NB4 (cell line): ENCODE results near the gene KLF12.

ENCODE experiments used
- DNase-seq: peaks from one replicate; pipeline ENCODE4 v3.0.0; 2010; ENCODE audit warnings: low read depth
- H3K4me3 ChIP-seq: one replicate; pipeline ENCODE4 v1.5.1; 2011; ENCODE audit warnings: mild to moderate bottlenecking, low read depth, low read length, moderate library complexity
- CTCF ChIP-seq: IDR thresholded peaks from one replicate; pipeline ENCODE4 v1.5.1; 2012; ENCODE audit warnings: low read depth, low read length
- MYC ChIP-seq: IDR thresholded peaks from 2 replicates; pipeline ENCODE4 v1.6.1; 2011; ENCODE audit warnings: low read depth, low read length
- POLR2A ChIP-seq: IDR thresholded peaks from 2 replicates; pipeline ENCODE4 v1.6.1; 2011; ENCODE audit warnings: mild to moderate bottlenecking; ENCODE audit not compliant: insufficient read length; ENCODE audit errors: extremely low read depth
- TF ChIP-seq, protein P1 (sequence below): IDR thresholded peaks from 2 replicates; pipeline ENCODE4 v1.6.1; 2011; ENCODE audit warnings: low read depth, low read length

KLF12 gene

DNA sequence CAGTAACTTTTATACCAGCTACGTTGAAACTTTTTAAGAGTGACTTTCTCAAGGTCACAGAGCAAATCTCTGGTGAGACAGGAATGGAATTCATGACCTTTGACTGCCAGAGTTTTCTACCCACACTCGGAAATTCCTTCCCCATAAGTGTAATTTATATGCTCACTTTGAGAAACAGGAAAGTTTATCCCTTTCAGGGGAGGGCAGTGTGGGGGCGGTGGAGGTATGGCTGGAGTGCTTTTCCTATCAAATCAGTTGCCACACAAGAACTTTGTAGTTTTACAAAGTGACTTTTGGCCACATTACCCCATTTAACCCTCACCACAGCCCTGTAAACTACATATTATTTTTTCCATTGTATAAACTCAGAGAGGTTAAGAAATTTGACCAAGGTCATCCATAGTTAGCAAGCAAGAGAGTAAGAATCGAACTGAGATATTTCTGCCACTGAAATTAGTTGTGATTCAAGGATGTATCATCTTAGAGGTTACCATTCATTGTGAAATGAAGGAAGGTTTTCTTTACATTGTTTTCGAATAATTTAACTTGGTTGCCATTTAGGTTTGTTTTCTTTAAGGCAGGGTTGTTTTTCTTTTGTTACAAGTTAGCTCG lies 5.9 kb downstream of the KLF12 start:
- no peak for DNase-seq
- TF ChIP-seq, protein P1, sequence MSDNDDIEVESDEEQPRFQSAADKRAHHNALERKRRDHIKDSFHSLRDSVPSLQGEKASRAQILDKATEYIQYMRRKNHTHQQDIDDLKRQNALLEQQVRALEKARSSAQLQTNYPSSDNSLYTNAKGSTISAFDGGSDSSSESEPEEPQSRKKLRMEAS: no peak
- TF ChIP-seq MYC: no peak
- TF ChIP-seq CTCF: no peak
- TF ChIP-seq POLR2A: no peak
- no peak overlapping the region for H3K4me3 ChIP-seq

DNA sequence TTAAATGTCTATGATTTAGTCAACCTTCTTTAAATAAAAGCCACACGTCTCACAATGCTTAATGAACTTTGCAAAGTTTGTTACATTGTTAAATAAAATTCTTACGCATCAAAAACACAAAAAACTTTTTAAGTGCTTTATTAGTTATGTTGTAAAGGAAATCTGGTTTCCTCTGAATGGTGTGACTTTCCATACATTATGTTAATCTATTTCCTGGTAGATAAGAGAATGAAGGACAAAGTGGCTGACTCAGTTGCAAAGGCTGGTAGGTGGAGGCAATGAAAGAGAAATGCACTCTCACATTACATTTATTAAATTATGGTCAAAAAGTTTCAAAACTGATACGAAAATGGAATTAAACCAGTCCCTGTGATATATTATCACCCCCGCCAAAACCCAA lies 15.9 kb downstream of the KLF12 start:
- no peak overlapping the region for H3K4me3 ChIP-seq
- no peak for TF ChIP-seq MYC
- TF ChIP-seq, protein P1: no peak
- no peak for TF ChIP-seq CTCF
- TF ChIP-seq POLR2A: no peak
- no peak for DNase-seq

DNA sequence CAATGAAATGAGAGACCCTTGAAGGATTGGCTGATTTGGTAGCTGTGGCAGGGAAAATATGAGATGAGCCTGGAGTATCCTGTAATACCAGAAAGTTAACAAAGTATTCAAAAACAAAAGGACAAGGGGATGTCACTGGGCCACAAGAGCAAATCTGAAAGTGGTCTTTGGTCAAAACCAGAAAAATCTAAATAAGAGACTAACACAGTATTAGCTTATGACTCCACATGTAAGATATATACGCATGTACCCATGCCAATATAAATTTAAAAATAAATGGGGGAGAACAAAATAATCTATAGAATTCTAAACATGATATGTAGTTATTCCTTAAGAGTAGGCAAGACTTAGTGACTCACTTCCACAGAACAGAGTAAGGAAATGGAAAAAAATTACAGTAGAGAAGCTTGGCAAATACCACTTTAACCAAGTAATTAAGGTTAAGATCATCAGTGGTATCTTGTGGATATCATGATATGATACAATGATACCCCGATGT lies 16.9 kb downstream of the KLF12 start:
- TF ChIP-seq POLR2A (no peak), CTCF (no peak), MYC (no peak)
- TF ChIP-seq, protein P1: no peak
- H3K4me3 ChIP-seq: no peak overlapping the region
- DNase-seq: no peak

GRCh38 chr13:74115133-74115532 lies 19.1 kb downstream of the KLF12 start:
- TF ChIP-seq MYC: no peak
- TF ChIP-seq, protein P1: no peak
- TF ChIP-seq POLR2A: no peak
- no peak for TF ChIP-seq CTCF
- no peak overlapping the region for H3K4me3 ChIP-seq
- no peak for DNase-seq

- TF ChIP-seq MYC: no peak
- TF ChIP-seq POLR2A: no peak
- no peak for TF ChIP-seq CTCF
- TF ChIP-seq, protein P1: no peak
- DNase-seq: no peak
- no peak overlapping the region for H3K4me3 ChIP-seq
Measured at GRCh38 chr13:74114641-74115040, 19.6 kb downstream of the KLF12 start.

- TF ChIP-seq POLR2A (no peak), MYC (no peak), CTCF (no peak)
- TF ChIP-seq, protein P1: no peak
- H3K4me3 ChIP-seq: no peak overlapping the region
- no peak for DNase-seq
Measured at GRCh38 chr13:74114202-74114601, 20.0 kb downstream of the KLF12 start.
